ENCODE measurements around the gene DCDC1.

DCDC1 gene

GRCh38 chr11:30902929-30903328 is 466.6 kb downstream of the DCDC1 start:
- no peak for FAIRE-seq

- FAIRE-seq: no peak
These were observed 474.5 kb downstream of the DCDC1 start for GRCh38 chr11:30895046-30895445.

GRCh38 chr11:30893318-30893717 is 476.2 kb downstream of the DCDC1 start:
- FAIRE-seq: no peak

- FAIRE-seq: no peak
These were observed 480.3 kb downstream of the DCDC1 start for GRCh38 chr11:30889143-30889794.

GRCh38 chr11:30879322-30880005 is 490.1 kb downstream of the DCDC1 start:
- no peak for FAIRE-seq

- no peak for FAIRE-seq
These were observed 491.1 kb downstream of the DCDC1 start for GRCh38 chr11:30878400-30878799.

GRCh38 chr11:30876663-30877396 is 492.7 kb downstream of the DCDC1 start:
- no peak for FAIRE-seq

GRCh38 chr11:30876228-30876627 is 493.3 kb downstream of the DCDC1 start:
- FAIRE-seq: no peak

GRCh38 chr11:30875806-30876205 is 493.7 kb downstream of the DCDC1 start:
- FAIRE-seq: no peak

- no peak for FAIRE-seq
These were observed 495.5 kb downstream of the DCDC1 start for GRCh38 chr11:30873924-30874610.

GRCh38 chr11:30868626-30869081 is 500.9 kb downstream of the DCDC1 start:
- no peak for FAIRE-seq

GRCh38 chr11:30863209-30863608 is 506.3 kb downstream of the DCDC1 start:
- no peak for FAIRE-seq

- FAIRE-seq: no peak
These were observed 508.0 kb downstream of the DCDC1 start for GRCh38 chr11:30861531-30861930.

GRCh38 chr11:30861064-30861463 is 508.5 kb downstream of the DCDC1 start:
- no peak for FAIRE-seq

- FAIRE-seq: no peak
These were observed 509.4 kb downstream of the DCDC1 start for GRCh38 chr11:30860146-30860545.

- FAIRE-seq: no peak
These were observed 509.9 kb downstream of the DCDC1 start for GRCh38 chr11:30859669-30860068.

- no peak for FAIRE-seq
These were observed 514.0 kb downstream of the DCDC1 start for GRCh38 chr11:30855383-30856006.

GRCh38 chr11:30853439-30853838 is 516.1 kb downstream of the DCDC1 start:
- no peak for FAIRE-seq

- FAIRE-seq: no peak
These were observed 516.9 kb downstream of the DCDC1 start for GRCh38 chr11:30852645-30853044.

GRCh38 chr11:30852091-30852490 is 517.4 kb downstream of the DCDC1 start:
- no peak for FAIRE-seq

- FAIRE-seq: no peak
These were observed 532.3 kb downstream of the DCDC1 start for GRCh38 chr11:30837252-30837651.

GRCh38 chr11:30832831-30833230 is 536.7 kb downstream of the DCDC1 start:
- FAIRE-seq: no peak

GRCh38 chr11:30830681-30831080 is 538.9 kb downstream of the DCDC1 start:
- no peak for FAIRE-seq

All from colon (tissue), 2 donors.